ENCODE results near the gene ZSCAN5B. TPM values are rescaled to one million over a fixed set of nuclear protein-coding genes. Genes with fewer than 3 reads are reported as not detected.

Gene ZSCAN5B
- total RNA-seq, 1 donor from 2014 or later = not detected

- Mint-ChIP-seq H3K4me1 (ENCODE audit: unreplicated experiment) (peaks cover 12% of the 10 kb centered on the region), H3K27me3 (ENCODE audit: unreplicated experiment) (no peaks in the 10 kb centered on the region), H3K27ac (ENCODE audit: unreplicated experiment) (no peak overlapping the region), H3K4me3 (ENCODE audit: unreplicated experiment) (no peak overlapping the region), H3K9me3 (ENCODE audit: unreplicated experiment) (no peaks in the 10 kb centered on the region), H3K36me3 (ENCODE audit: unreplicated experiment) (peaks cover 10% of the 10 kb centered on the region)
- TF ChIP-seq CTCF (IDR thresholded peaks at IDR 0.05) = no peak
- no peak for DNase-seq (ENCODE audit: extremely low spot score, unreplicated experiment)
Measured at GRCh38 chr19:56148096-56148495, 49.5 kb downstream of the ZSCAN5B start.

- Mint-ChIP-seq H3K36me3 (ENCODE audit: unreplicated experiment) (peaks cover 10% of the 10 kb centered on the region), H3K4me3 (ENCODE audit: unreplicated experiment) (no peak overlapping the region), H3K4me1 (ENCODE audit: unreplicated experiment) (peaks cover 8% of the 10 kb centered on the region), H3K27me3 (ENCODE audit: unreplicated experiment) (no peaks in the 10 kb centered on the region), H3K9me3 (ENCODE audit: unreplicated experiment) (no peaks in the 10 kb centered on the region), H3K27ac (ENCODE audit: unreplicated experiment) (no peak overlapping the region)
- no peak for TF ChIP-seq CTCF (IDR thresholded peaks at IDR 0.05)
- DNase-seq (ENCODE audit: extremely low spot score, unreplicated experiment) = no peak
Measured at GRCh38 chr19:56147307-56147706, 50.3 kb downstream of the ZSCAN5B start.

GRCh38 chr19:56146904-56147303 is 50.7 kb downstream of the ZSCAN5B start:
- Mint-ChIP-seq H3K4me1 (ENCODE audit: unreplicated experiment) (peaks cover 11% of the 10 kb centered on the region), H3K9me3 (ENCODE audit: unreplicated experiment) (no peaks in the 10 kb centered on the region), H3K36me3 (ENCODE audit: unreplicated experiment) (peaks cover 10% of the 10 kb centered on the region), H3K27ac (ENCODE audit: unreplicated experiment) (no peak overlapping the region), H3K4me3 (ENCODE audit: unreplicated experiment) (no peak overlapping the region), H3K27me3 (ENCODE audit: unreplicated experiment) (no peaks in the 10 kb centered on the region)
- TF ChIP-seq CTCF (IDR thresholded peaks at IDR 0.05) = no peak
- no peak for DNase-seq (ENCODE audit: extremely low spot score, unreplicated experiment)

GRCh38 chr19:56145698-56146097 is 51.9 kb downstream of the ZSCAN5B start:
- no peak for DNase-seq (ENCODE audit: extremely low spot score, unreplicated experiment)
- Mint-ChIP-seq H3K4me3 (ENCODE audit: unreplicated experiment) (no peak overlapping the region), H3K27me3 (ENCODE audit: unreplicated experiment) (no peaks in the 10 kb centered on the region), H3K27ac (ENCODE audit: unreplicated experiment) (no peak overlapping the region), H3K4me1 (ENCODE audit: unreplicated experiment) (peaks cover 14% of the 10 kb centered on the region), H3K9me3 (ENCODE audit: unreplicated experiment) (no peaks in the 10 kb centered on the region), H3K36me3 (ENCODE audit: unreplicated experiment) (peaks cover 10% of the 10 kb centered on the region)
- no peak for TF ChIP-seq CTCF (IDR thresholded peaks at IDR 0.05)

- peaks cover 7% of the 10 kb centered on the region for H3K36me3 Mint-ChIP-seq (ENCODE audit: unreplicated experiment)
- no peaks in the 10 kb centered on the region for H3K27me3 Mint-ChIP-seq (ENCODE audit: unreplicated experiment)
- H3K9me3 Mint-ChIP-seq (ENCODE audit: unreplicated experiment) = no peaks in the 10 kb centered on the region
- no peak for DNase-seq (ENCODE audit: extremely low spot score, unreplicated experiment)
- H3K27ac Mint-ChIP-seq (ENCODE audit: unreplicated experiment) = no peak overlapping the region
- H3K4me1 Mint-ChIP-seq (ENCODE audit: unreplicated experiment) = peaks cover 23% of the 10 kb centered on the region
- no peak for TF ChIP-seq CTCF (IDR thresholded peaks at IDR 0.05)
- H3K4me3 Mint-ChIP-seq (ENCODE audit: unreplicated experiment) = no peak overlapping the region
Measured at GRCh38 chr19:56144831-56145230, 52.8 kb downstream of the ZSCAN5B start.

Data from osteocyte (in vitro differentiated cells).